HepG2 (cell line): Measurements from ENCODE around the gene MAP2K6. TPM values are rescaled to one million over a fixed set of nuclear protein-coding genes. Genes with fewer than 3 reads are reported as not detected.

Source experiments
- ATAC-seq: fragments of 200-7000 bp; cut with Tn5 transposase; 3 replicates; pipeline ENCODE4 v1.9.1; 2020; ENCODE audit warnings: mild to moderate bottlenecking, moderate library complexity
- BruUV-seq: library from RNA; stranded (reverse); fragments of 400-500 nt; replicated peaks from 2 replicates; lab custom pipeline; 2021; lab: Mats Ljungman, UMichigan
- CTCF ChIA-PET: fragments of 300-600 bp; formaldehyde crosslinking; extraction: SDS; loops from one replicate; lab custom pipeline; 2021; ENCODE audit warnings: low total read pairs, inconsistent platforms, low intra/inter-chr PET ratio; lab: Yijun Ruan, JAX
- POLR2A ChIA-PET: fragments of 350-600 bp; sonication (Branson Sonifier 250); formaldehyde crosslinking; loops from one replicate; lab custom pipeline; 2020; ENCODE audit warnings: antibody characterized with exemption, inconsistent platforms; lab: Yijun Ruan, JAX
- DNase-seq: peaks from one replicate; pipeline ENCODE4 v3.0.0-alpha.2; 2015; ENCODE audit warnings: low spot score
- FAIRE-seq: peaks from 3 replicates; lab custom pipeline; 2011; peaks lifted over from hg19 to GRCh38; lab: Jason Lieb, UNC
- H2AFZ ChIP-seq: one replicate; pipeline ENCODE4 v1.6.1; 2011; ENCODE audit warnings: low read length, inconsistent platforms
- H3K27ac ChIP-seq: fragments of 300-600 bp; 3 replicates; pipeline ENCODE4 v1.8.0; 2011; ENCODE audit warnings: mixed run types, mild to moderate bottlenecking, mixed read lengths, low read length, inconsistent platforms; ENCODE audit not compliant: insufficient read depth; ENCODE audit errors: extremely low read length
- H3K27me3 ChIP-seq, 2 experiments: fragments of 200-600 bp in 1 of 2; 2 replicates in 1 of 2; 3 replicates in 1 of 2; pipeline versions ENCODE4 v1.6.0 to v1.8.0; 2011; ENCODE audit warnings: low read length in 2 of 2, mild to moderate bottlenecking in 2 of 2, moderate library complexity in 2 of 2, inconsistent platforms in 1 of 2; ENCODE audit not compliant: insufficient read depth in 2 of 2, control insufficient read depth in 1 of 2
- H3K36me3 ChIP-seq, 2 experiments: fragments of 200-600 bp in 1 of 2; replicated peaks in 1 of 2; 2 replicates in 1 of 2; 3 replicates in 1 of 2; pipeline versions ENCODE4 v1.5.1 to v1.8.0; 2011; ENCODE audit warnings: low read length in 2 of 2, inconsistent platforms in 1 of 2; ENCODE audit not compliant: insufficient read depth in 2 of 2, control insufficient read depth in 1 of 2
- H3K4me1 ChIP-seq: 2 replicates; pipeline ENCODE4 v1.5.1; 2012; ENCODE audit warnings: low read length, inconsistent platforms; ENCODE audit not compliant: insufficient read depth
- H3K4me2 ChIP-seq: 2 replicates; pipeline ENCODE4 v1.6.0; 2011; ENCODE audit warnings: low read depth, low read length, inconsistent platforms
- H3K4me3 ChIP-seq, 3 experiments: fragments of 200-600 bp in 1 of 3; sonication (generic), shearing (Covaris generic) in 1 of 3; replicated peaks in 1 of 3; 2 replicates each; pipeline ENCODE4 v1.5.1; 2011 to 2016; ENCODE audit warnings: low read length in 3 of 3, inconsistent platforms in 2 of 3, low read depth in 2 of 3, mild to moderate bottlenecking in 2 of 3, control low read depth in 1 of 3, mixed read lengths in 1 of 3; ENCODE audit not compliant: insufficient read depth in 1 of 3
- H3K79me2 ChIP-seq: one replicate; pipeline ENCODE4 v1.6.1; 2011; ENCODE audit warnings: low read length, inconsistent platforms; ENCODE audit not compliant: insufficient read depth
- H3K9ac ChIP-seq: 2 replicates; pipeline ENCODE4 v1.6.0; 2011; ENCODE audit warnings: mild to moderate bottlenecking, low read depth, low read length, inconsistent platforms; ENCODE audit not compliant: insufficient read depth
- H3K9me3 ChIP-seq: 2 replicates; pipeline ENCODE4 v1.5.1; 2012; ENCODE audit warnings: mild to moderate bottlenecking, low read length
- H4K20me1 ChIP-seq: 2 replicates; pipeline ENCODE4 v1.6.0; 2011; ENCODE audit warnings: inconsistent platforms, mild to moderate bottlenecking, low read length, moderate library complexity; ENCODE audit not compliant: insufficient read depth
- FOSL1 ChIP-seq: sonication (generic); formaldehyde crosslinking; IDR thresholded peaks from 2 replicates; pipeline ENCODE4 v1.9.0; 2021; ENCODE audit warnings: missing genetic modification reagents, borderline replicate concordance
- HDAC2 ChIP-seq: sonication (generic); formaldehyde crosslinking; IDR thresholded peaks from 2 replicates; pipeline ENCODE4 v1.4.0; 2020; ENCODE audit warnings: missing genetic modification reagents
- KLF9 ChIP-seq: IDR thresholded peaks from 2 replicates; pipeline ENCODE4 v1.6.1; 2016; ENCODE audit warnings: low read depth
- MAFF ChIP-seq: IDR thresholded peaks from 2 replicates; pipeline ENCODE4 v1.6.1; 2011; ENCODE audit warnings: low read depth, low read length, improper control_type of control experiment
- RFXANK ChIP-seq: IDR thresholded peaks from 2 replicates; pipeline ENCODE4 v1.6.1; 2016
- YEATS2 ChIP-seq: sonication (generic); formaldehyde crosslinking; IDR thresholded peaks from 2 replicates; pipeline ENCODE4 v1.4.0; 2020; ENCODE audit warnings: missing genetic modification reagents, borderline replicate concordance
- ZNF143 ChIP-seq: sonication (generic); formaldehyde crosslinking; IDR thresholded peaks from 2 replicates; pipeline ENCODE4 v1.4.0; 2020; ENCODE audit warnings: missing genetic modification reagents
- ZNF232 ChIP-seq: sonication (generic); formaldehyde crosslinking; IDR thresholded peaks from 2 replicates; pipeline ENCODE4 v1.4.0; 2020; ENCODE audit warnings: missing genetic modification reagents, borderline replicate concordance
- ZNF350 ChIP-seq: sonication (generic); formaldehyde crosslinking; IDR thresholded peaks from 2 replicates; pipeline ENCODE4 v1.4.0; 2020; ENCODE audit warnings: mild to moderate bottlenecking, low read depth, missing genetic modification reagents, borderline replicate concordance
- ZNF503 ChIP-seq: sonication (generic); formaldehyde crosslinking; IDR thresholded peaks from 2 replicates; pipeline ENCODE4 v1.4.0; 2020; ENCODE audit warnings: missing genetic modification reagents
- ZSCAN29 ChIP-seq: sonication (generic); formaldehyde crosslinking; conservative IDR thresholded peaks from 2 replicates; pipeline ENCODE4 v1.4.0; 2020; ENCODE audit warnings: mild to moderate bottlenecking, missing genetic modification reagents
- WGBS: methylation state at CpG from one replicate; pipeline ENCODE4 v1.1.6; 2017; ENCODE audit warnings: low lambda C conversion rate; 5-methylcytosine and 5-hydroxymethylcytosine counted together
- in situ Hi-C: cut with HindIII; loops from 2 replicates; pipeline ENCODE4 v1.10.0; 2017; ENCODE audit warnings: low pct_unique_long_range_greater_than_20kb; ENCODE audit not compliant: extremely low pct_ligation_motif_present
- intact Hi-C: fragments of 100-400 bp; cut with micrococcal nuclease; formaldehyde crosslinking; loops from one replicate; pipeline ENCODE4 v1.10.0; 2022; ENCODE audit not compliant: unreplicated experiment
- polyA plus RNA-seq, 8 experiments: library from polyadenylated mRNA; depleted of rRNA in 3 of 8; stranded (reverse) in 7 of 8; unstranded in 1 of 8; fragments of >200 nt; fragmentation: Illumina TruSeq in 4 of 8; extraction: Trizol in 4 of 8; gene quantifications; 2 replicates each; pipeline versions ENCODE4 v1.2.1 to v1.2.3, GENCODE V29; 2011 to 2016; ENCODE audit warnings: low read depth in 4 of 8, missing spikeins in 1 of 8, mixed read lengths in 1 of 8; ENCODE audit not compliant: insufficient read depth in 1 of 8
- total RNA-seq, 5 experiments: library from RNA; depleted of rRNA; stranded (reverse); fragments of >200 nt; fragmentation: Illumina TruSeq; extraction: Trizol; gene quantifications; 2 replicates each; pipeline ENCODE4 v1.2.3, GENCODE V29; 2016; ENCODE audit warnings: low read depth in 1 of 5
- TF ChIP-seq, protein P1 (sequence below): IDR thresholded peaks from 2 replicates; pipeline ENCODE4 v1.6.1; 2016; ENCODE audit warnings: control low read depth
- TF ChIP-seq, protein P2 (sequence below): sonication (generic); formaldehyde crosslinking; IDR thresholded peaks from 2 replicates; pipeline ENCODE4 v1.4.0; 2020; ENCODE audit warnings: low read depth, mild to moderate bottlenecking, missing genetic modification reagents
- TF ChIP-seq, protein P3 (sequence below): sonication (generic); formaldehyde crosslinking; IDR thresholded peaks from 2 replicates; pipeline ENCODE4 v1.4.0; 2020; ENCODE audit warnings: missing genetic modification reagents

Gene MAP2K6
- total and polyA plus RNA-seq, 2 of the 13 experiments (the other 11 are each of a cell fraction or from before 2014, with no cell fraction given): 5.1 to 33.6 TPM

DNA sequence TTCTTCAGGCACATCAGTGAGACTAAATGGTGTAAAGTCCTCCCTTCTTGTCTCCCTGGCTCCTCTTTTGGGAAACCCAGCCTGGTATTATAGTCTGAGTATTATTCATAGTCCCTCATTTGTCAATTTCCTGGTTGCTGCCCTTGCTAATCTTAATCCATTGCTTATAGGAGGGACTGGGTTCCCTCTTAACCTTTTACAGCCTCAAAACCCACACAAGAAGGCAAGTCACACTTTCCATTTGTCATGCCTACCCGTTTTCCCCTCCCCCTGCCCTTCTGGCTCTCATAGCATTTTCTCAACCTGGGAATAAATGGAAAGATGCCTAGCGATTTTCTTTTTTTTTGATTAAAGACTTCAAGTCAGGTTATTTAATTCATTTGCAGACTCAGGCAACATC is 124.8 kb downstream of the MAP2K6 start:
- POLR2A ChIA-PET: no interaction called here
- ATAC-seq (no peak), DNase-seq (no peak), FAIRE-seq (no peak)
- H2AFZ ChIP-seq: no peak overlapping the region
- no peak overlapping the region for H3K4me3 ChIP-seq
- in situ Hi-C loops (no loop called here), intact Hi-C loops (no loop called here)
- TF ChIP-seq FOSL1: no peak
- TF ChIP-seq, protein P1, sequence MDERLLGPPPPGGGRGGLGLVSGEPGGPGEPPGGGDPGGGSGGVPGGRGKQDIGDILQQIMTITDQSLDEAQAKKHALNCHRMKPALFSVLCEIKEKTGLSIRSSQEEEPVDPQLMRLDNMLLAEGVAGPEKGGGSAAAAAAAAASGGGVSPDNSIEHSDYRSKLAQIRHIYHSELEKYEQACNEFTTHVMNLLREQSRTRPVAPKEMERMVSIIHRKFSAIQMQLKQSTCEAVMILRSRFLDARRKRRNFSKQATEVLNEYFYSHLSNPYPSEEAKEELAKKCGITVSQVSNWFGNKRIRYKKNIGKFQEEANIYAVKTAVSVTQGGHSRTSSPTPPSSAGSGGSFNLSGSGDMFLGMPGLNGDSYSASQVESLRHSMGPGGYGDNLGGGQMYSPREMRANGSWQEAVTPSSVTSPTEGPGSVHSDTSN: no peak
- TF ChIP-seq HDAC2 (CRISPR knock-in tag): no peak
- no peak for TF ChIP-seq KLF9 (CRISPR knock-in tag)
- TF ChIP-seq ZNF503: no peak
- no peak for TF ChIP-seq ZNF350 (CRISPR knock-in tag)
- TF ChIP-seq, protein P2, sequence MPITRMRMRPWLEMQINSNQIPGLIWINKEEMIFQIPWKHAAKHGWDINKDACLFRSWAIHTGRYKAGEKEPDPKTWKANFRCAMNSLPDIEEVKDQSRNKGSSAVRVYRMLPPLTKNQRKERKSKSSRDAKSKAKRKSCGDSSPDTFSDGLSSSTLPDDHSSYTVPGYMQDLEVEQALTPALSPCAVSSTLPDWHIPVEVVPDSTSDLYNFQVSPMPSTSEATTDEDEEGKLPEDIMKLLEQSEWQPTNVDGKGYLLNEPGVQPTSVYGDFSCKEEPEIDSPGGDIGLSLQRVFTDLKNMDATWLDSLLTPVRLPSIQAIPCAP (CRISPR knock-in tag): no peak
- TF ChIP-seq ZNF232 (CRISPR knock-in tag): no peak
- no peak for TF ChIP-seq ZNF143 (CRISPR knock-in tag)
- TF ChIP-seq MAFF: no peak
- TF ChIP-seq ZSCAN29 (CRISPR knock-in tag): no peak
- TF ChIP-seq YEATS2 (CRISPR knock-in tag): no peak
- no peak for TF ChIP-seq RFXANK (CRISPR knock-in tag)
- TF ChIP-seq, protein P3, sequence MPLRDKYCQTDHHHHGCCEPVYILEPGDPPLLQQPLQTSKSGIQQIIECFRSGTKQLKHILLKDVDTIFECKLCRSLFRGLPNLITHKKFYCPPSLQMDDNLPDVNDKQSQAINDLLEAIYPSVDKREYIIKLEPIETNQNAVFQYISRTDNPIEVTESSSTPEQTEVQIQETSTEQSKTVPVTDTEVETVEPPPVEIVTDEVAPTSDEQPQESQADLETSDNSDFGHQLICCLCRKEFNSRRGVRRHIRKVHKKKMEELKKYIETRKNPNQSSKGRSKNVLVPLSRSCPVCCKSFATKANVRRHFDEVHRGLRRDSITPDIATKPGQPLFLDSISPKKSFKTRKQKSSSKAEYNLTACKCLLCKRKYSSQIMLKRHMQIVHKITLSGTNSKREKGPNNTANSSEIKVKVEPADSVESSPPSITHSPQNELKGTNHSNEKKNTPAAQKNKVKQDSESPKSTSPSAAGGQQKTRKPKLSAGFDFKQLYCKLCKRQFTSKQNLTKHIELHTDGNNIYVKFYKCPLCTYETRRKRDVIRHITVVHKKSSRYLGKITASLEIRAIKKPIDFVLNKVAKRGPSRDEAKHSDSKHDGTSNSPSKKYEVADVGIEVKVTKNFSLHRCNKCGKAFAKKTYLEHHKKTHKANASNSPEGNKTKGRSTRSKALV (CRISPR knock-in tag): no peak
- H3K27me3 ChIP-seq: no peaks in the 10 kb centered on the region
- H3K9ac ChIP-seq: no peak overlapping the region
- H3K4me2 ChIP-seq: no peak overlapping the region
- H3K9me3 ChIP-seq: no peaks in the 10 kb centered on the region
- CTCF ChIA-PET: no interaction called here
- peaks cover 0 to 2% of the 10 kb centered on the region in 2 experiments; a peak in 1 of 5 replicates for H3K36me3 ChIP-seq
- no peak overlapping the region for H3K27ac ChIP-seq
- H3K79me2 ChIP-seq: no peaks in the 10 kb centered on the region
- H3K4me1 ChIP-seq: no peaks in the 10 kb centered on the region
- BruUV-seq: no TSS peak
- WGBS: 88% methylated on average over 2 of the region's 2 CpGs
- no peaks in the 10 kb centered on the region for H4K20me1 ChIP-seq
